Stimulated activated CD8-positive, alpha-beta memory T cell treated with anti-CD3 and anti-CD28 coated beads, Interleukin-7, amount 100 ng/mL, for 4 hours (primary cell): ENCODE measurements around the gene ACE.

Experiments
- DNase-seq, 2 donors: peaks; one replicate each; pipeline ENCODE4 v3.0.0-alpha.2; 2020; ENCODE audit warnings: low read depth in 2 of 2

ACE gene

DNA sequence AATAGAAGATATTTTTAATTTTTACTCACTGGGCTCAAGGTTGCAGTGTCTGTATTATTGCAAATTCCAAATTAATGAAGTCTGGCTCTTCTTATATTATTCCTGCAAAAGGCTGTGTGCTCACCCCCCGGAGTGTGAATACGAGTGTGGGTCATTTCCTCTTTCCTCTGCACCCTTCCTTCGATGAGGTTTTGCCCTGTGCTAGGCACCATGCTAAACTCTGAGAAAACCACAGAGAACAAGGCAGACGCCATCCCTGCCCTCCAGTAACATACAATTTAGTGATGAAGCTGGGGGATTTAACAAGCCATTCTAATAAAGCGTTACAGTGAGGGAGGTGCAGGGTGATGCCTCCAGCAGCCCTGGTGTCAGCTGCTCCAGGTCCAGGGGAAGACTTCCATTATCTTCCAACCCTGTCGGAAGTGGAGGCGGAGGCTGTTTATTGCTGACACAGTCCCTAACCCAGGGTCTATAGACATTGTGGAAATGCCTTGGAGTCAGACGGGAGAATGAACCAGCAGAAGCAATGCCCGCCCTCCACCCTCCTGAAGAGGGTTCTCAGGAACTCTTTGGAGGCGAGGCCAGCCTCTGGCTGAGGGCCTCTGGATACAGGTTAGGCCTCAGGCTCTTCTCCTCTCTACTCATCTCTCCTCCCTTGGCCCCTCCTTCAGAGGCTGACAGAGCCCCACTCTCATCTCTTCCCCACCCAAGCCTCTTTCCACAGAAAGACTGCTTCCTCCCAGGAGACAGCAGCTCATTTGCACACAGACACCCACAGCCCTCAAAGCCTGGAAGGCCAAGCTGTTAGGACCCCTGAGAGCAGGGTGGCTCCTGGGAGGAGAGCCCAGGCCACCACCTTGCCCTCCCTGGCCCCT is 2.0 kb upstream of the ACE start:
- DNase-seq, result no peak

DNA sequence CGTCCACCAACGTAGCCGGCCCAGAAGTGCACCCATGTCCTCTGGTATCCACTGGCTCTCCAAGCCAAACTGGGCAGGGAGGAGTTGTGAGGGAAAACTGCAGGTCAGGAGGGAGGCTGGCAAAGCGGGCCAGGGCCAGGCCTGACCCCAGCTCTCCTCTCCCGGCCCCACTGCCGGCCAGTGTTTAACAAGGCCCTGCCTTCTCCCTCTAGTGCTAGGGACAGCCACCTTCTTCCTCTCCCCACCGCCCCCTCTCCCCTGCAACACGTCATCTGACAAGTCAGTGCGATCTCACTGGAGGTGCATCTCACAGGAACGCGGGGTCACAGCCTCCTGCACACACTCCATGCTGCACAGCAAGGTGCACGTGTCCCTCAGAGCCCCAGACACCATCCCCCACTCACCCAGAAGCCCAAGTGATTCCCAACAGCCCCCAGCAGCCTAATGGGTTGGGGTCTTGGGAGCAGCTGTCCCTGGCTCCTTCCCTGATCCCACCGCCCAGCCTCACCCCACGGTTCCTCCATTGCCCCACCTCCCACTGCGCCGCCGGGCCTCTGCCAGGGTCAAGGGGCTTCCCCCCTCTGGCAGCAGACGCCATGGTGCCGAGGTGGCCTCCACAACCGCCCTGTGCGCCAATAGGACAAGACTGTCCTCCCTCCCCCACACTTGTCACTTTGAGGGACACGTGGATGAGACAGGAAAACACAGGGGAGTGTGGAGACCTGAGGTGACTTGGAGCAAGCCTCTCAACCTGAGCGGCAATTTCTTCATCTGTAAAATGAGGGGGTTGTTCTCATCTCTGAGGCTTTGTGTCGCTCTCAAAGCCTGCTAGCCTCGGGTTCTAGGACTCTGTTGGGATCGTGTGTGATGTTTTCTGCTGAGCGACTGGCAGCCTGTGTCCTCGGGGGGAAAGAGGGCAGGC is 1.1 kb upstream of the ACE start:
- no peak for DNase-seq

DNA sequence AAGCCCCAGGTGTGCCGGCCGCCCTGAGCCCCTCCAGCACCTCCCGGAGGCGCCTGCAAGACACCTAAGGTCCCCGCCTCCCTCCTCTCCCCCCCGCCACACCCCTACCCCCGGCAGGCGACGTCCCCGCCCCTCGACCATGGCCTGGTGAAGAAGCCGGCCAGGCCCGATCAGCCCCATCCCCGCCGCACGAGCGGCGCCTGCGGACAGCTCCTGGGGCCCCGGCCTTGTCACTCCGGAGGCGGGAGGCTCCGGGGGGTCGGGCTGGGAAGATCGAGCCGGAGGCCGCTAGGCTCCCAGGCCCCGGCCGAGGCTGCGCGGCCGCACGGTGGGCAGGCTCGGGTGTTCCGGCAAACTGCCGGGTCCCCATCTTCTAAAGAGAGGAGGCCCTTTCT is 405 bp upstream of the ACE start:
- DNase-seq, result no peak

DNA sequence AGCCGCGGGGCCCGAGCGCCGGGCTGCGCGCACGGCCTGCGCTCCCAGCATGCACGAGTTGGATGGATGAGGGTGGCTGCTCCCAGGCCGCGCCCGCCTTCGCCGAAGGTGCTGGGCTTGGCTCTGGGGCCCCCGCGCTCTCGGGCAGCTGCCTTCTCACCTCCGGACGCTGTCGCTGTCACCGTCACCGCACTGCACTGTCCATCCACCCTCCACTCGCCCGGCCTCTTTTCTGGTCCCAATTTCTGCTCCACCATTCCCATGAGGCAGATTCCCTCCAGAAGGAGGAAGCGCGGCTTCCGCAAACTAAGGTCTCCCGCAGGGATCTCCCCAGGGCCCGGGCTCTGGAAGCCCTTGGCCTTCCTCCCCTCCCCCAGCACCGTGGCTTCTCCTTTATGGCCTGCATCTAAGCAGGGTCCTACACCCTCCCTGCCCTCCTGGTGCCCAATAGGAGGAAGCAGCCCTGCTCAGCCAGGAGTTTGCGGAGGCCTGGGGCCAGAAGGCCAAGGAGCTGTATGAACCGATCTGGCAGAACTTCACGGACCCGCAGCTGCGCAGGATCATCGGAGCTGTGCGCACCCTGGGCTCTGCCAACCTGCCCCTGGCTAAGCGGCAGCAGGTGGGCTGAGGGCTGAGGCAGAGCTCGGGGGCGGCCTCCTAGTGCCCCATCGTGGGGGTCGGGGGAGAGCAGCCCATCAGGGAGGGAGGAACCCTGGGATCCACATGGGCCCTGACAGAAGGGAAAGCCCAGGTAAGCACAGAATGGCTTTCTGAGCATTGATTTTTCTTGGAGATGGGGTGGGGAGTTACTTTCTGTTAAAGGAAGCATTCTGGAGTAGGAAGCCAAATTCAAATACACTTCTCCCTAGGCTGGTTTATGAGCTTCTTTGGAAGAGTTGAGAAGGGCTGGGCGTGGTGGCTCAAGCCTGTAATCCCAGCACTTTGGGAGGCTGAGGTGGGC is 899 bp downstream of the ACE start:
- DNase-seq, result no peak

DNA sequence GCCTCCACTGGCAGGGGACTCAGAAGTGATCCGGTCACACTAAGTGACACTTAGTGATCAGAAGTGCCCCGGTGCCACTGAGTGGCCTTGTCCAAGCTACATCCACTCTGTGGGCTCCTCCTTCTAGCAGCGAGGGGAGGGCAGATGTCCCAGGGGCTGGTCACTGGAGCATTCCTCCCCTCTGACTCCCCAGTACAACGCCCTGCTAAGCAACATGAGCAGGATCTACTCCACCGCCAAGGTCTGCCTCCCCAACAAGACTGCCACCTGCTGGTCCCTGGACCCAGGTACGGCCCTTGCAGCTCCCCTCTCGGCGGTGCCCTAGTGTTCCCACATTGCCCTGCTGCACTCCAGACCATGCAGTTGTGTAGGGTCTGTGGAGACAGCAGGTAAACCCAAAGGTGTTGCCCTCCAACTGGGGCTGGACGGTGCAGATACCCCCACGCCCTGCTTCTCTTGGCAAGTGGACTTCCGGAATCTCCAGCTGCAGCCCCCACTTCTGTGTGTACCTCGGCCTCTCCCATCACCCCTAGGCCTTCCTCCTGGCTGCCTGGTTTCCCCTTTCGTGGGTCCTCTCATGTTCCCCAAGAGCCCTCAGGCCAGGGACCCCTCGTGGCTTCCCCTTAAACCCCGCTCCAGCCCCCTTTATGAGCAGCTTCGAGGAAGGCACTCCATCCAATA is 2.1 kb downstream of the ACE start:
- DNase-seq, result peak; percentile 55 to 61

DNA sequence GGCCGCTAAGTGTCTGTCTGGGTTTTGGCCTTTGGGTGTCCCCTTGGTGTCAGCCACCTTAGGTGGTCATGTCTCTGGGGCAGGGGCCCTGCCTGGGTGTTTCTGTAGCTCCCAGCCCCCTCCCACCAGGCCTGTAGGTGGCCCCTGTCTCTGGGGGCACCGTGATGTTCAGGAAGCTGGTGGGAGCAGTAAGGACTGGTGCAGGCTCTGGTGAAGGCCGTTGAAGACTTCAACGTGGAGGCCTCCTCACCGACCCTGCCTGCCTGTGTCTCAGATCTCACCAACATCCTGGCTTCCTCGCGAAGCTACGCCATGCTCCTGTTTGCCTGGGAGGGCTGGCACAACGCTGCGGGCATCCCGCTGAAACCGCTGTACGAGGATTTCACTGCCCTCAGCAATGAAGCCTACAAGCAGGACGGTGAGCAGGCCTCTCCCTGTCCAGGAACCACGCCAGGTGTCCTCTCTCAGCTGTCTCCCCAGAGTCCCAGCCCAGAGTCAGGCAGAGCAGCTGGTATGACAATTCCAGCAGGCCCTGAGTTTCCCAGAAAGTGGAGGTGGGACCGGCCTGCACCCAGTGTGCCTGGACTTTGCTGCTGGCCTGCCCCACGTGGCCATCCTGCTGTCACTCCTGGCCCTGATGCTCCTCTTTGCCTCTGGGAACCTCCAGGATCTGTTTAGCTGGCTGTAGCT is 2.8 kb downstream of the ACE start:
- DNase-seq, result no peak

DNA sequence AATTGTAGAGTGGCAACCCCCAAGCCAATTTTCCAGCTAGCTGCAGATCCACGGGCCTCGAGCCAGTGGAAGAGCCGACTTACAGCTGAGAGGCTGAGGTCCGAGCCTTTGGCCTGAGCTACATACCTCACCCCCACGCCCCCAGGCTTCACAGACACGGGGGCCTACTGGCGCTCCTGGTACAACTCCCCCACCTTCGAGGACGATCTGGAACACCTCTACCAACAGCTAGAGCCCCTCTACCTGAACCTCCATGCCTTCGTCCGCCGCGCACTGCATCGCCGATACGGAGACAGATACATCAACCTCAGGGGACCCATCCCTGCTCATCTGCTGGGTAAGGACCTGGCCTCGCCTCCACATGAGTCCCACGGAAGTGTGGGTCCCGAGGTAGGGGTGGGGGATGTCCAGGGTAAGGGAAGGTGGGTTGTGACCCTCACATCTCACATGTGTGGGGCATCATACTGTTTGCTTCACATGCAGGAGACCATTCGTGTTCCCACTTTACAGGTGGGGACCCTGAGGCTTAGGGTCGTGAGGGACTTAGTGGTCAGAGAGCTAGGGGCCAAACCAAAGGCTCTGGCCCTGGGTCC is 3.4 kb downstream of the ACE start:
- DNase-seq, result no peak

DNA sequence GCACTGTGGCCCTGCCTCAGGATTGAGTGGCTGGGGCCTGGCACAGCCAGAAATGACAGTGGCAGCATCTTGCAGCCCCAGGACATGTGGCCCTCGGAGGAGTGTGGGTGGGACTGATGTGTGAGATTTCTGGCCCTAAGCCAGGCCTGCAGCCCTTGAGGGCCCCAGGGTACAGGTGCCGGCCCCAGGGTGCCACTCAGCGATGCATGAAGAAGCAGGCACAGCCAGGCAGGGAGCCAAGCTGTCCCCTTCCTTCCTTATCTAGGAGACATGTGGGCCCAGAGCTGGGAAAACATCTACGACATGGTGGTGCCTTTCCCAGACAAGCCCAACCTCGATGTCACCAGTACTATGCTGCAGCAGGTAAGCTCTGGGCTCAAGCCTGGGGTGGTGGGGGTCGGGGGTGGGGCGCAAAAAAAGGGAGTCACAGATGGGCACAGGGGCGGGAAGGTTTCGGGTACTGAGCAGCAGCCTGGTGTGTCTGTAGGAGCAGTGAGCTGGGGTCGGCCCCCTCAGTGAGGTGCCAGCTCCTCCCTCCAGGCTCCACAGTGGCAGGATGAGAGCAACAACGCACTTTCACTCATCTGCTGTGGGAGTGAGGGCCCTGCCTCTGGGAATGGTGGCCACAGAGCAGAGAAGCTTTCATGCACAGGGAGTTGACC is 4.1 kb downstream of the ACE start:
- no peak for DNase-seq

DNA sequence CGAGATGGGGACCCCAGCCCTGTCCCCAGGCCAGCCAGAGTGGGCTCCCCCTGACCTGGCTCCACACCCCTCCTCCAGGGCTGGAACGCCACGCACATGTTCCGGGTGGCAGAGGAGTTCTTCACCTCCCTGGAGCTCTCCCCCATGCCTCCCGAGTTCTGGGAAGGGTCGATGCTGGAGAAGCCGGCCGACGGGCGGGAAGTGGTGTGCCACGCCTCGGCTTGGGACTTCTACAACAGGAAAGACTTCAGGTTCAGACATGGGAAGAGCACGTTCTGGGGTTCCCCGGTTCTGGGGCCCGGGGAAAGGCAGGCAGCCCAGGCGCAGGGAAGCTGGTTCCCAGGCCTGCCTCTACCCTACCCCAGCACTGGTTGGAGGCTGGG is 4.6 kb downstream of the ACE start:
- DNase-seq, result no peak

DNA sequence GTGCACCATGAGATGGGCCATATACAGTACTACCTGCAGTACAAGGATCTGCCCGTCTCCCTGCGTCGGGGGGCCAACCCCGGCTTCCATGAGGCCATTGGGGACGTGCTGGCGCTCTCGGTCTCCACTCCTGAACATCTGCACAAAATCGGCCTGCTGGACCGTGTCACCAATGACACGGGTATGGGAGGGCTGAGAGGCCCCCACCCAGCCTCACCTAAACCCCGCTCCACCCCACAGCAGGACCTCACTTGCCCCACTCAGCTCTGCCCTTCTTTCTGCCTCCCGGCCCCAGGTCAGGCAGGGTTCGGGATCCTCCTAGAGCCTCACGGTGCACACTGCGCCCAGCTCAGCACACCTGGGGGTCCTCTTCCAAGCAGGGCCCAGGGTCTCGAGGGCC is 5.6 kb downstream of the ACE start:
- no peak for DNase-seq

DNA sequence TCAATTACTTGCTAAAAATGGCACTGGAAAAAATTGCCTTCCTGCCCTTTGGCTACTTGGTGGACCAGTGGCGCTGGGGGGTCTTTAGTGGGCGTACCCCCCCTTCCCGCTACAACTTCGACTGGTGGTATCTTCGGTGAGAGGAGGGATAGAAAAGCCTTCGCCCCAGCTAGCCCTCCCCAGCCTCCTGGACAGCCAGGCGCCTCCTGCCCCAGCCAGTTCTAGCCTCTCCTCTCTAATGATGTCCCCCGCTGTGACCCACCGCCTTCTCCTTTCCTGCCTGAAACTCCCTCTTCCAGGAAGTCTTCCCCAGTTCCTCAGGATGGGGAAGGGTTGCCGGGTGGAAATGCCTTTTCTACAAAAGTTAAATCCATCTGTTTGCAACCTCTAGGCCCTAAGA is 6.2 kb downstream of the ACE start:
- no peak for DNase-seq

DNA sequence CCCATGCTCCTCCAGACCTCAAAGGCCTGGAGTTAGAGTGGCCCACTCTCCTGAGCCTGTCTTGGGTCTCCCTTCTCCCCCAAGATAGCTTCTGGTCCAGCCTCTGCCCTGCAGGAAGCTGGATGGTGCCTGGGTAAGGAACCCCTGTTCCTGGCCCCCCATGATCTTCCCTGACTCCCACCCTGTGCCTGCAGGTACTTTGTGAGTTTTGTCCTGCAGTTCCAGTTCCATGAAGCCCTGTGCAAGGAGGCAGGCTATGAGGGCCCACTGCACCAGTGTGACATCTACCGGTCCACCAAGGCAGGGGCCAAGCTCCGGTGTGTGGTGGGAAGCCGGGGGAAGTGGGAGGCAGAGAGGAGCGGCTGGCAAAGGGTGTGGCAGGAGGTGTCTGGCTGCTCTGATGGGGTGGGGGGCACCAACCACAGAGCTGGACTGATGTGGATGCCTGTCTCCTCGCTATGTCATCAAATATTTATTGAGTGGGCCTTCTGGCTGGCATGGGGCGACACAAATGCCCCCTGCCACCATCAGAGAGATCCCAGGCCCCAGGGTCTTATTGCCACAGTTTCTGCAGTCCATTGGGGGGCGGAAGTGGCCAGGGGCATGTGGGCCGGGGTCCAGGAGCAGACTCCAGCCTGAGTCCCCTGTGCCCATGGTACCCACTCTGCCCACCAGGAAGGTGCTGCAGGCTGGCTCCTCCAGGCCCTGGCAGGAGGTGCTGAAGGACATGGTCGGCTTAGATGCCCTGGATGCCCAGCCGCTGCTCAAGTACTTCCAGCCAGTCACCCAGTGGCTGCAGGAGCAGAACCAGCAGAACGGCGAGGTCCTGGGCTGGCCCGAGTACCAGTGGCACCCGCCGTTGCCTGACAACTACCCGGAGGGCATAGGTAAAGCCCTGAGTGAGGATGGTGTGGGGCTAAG is 7.1 kb downstream of the ACE start:
- no peak for DNase-seq

DNA sequence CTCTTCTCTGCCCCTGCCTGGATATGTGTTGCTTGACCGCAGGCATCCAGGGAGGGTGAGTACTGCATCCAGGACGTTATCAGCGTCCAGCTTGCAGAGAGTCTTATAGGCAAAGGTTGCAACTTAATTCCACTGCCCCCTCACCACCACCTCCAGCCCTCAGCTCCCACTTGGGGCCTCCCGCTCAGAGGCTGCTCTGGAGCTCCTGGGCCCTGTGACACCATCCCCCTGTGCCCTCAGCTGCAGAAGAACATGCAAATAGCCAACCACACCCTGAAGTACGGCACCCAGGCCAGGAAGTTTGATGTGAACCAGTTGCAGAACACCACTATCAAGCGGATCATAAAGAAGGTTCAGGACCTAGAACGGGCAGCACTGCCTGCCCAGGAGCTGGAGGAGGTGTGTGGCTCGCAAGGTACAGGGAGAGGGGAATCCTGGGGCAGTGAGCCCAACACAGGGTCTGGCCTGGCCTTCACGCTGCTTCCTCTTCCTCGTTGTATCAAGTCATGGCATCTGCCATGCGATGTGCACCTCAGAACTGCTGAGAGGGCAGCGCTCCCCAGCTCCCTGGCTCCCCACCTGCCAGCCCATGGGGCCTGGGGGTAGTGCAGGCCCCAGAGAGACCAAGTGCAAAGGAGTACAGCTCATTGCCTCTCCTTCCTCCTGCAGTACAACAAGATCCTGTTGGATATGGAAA is 9.6 kb downstream of the ACE start:
- no peak for DNase-seq

DNA sequence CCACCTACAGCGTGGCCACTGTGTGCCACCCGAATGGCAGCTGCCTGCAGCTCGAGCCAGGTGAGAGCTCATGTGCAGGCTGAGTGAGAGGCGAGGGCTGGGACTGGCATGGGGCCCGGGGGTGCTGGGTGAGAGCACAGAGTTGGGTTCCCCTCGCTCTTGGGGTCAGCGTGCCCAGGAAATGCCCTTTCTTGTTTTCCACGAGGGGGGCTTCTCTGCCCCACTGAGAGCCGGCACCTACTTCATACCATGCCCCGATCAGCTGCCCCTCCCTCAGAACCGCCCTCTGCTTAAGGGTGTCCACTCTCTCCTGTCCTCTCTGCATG is 10.1 kb downstream of the ACE start:
- DNase-seq, result no peak

DNA sequence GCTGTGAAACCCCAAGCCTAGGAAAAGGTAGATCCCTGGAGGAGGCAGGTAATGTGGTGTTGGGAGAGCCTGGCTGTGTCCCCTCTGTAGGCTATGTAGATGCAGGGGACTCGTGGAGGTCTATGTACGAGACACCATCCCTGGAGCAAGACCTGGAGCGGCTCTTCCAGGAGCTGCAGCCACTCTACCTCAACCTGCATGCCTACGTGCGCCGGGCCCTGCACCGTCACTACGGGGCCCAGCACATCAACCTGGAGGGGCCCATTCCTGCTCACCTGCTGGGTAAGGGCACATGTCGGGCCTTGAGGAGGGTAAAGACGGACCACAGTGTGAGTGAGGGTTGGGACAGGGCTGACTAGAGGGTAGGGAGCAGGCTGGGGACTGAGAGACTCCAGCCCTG is 12.0 kb downstream of the ACE start:
- DNase-seq, result no peak

DNA sequence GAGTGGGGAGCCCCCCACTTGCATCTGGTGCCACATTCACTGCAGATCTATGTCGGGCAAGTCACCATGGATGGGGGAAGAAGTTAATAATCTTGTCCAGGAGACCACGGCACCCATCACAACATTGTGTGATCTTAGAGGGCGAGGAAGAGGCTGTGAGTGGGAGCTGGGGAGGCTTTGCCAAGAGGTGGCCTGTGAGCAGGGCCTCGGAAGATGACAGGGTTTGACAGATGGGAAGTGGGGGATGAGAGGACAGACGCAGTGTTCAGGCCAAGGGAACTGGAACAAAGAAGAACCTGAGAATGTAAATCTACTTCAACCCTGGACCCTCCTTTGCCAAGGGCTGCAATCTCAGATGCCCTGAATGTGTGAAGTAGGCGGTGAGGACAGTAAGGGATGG is 12.4 kb downstream of the ACE start:
- DNase-seq, result no peak

DNA sequence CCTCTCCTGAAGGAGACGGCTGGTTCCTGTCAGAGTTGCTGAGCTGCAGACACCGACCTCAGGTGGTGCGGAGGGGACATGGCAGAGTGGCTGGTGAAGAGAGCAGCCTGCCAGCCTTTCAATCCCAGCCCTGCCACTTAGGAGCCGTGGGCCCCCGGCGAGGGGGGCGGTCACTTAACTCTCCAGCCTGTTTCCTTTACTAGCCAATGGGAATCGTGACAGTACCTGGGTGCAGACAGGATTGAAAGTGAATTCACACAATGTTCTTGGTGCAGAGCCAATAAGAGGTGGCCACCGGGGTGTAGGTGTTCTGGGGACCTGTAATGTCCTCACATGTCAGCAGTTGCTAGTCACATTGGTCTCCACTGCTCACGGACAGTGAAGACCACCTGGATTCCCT is 13.5 kb downstream of the ACE start:
- no peak for DNase-seq

DNA sequence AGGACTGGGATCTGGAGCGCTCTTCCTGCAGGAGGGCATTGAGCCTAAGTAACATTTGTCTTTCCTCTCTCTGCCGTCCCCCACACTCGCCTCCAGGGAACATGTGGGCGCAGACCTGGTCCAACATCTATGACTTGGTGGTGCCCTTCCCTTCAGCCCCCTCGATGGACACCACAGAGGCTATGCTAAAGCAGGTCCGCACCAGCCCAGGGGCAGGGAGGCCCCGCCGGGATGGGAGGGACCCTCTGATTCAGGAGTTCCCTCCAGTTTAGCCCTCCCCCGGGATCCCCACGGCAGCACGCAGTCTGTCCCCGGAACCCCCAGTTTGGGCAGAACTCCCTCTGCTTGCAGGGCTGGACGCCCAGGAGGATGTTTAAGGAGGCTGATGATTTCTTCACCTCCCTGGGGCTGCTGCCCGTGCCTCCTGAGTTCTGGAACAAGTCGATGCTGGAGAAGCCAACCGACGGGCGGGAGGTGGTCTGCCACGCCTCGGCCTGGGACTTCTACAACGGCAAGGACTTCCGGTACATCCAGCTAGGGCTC is 14.1 kb downstream of the ACE start:
- no peak for DNase-seq
